HG03354 (cell line): Measurements from ENCODE around the gene SYT12.

ENCODE experiments used
- ATAC-seq: cut with Tn5 transposase; IDR thresholded peaks from one replicate; pipeline ENCODE4 v1.9.1; 2021; ENCODE audit warnings: mild to moderate bottlenecking; ENCODE audit not compliant: unreplicated experiment, poor library complexity, severe bottlenecking

The SYT12 gene

GRCh38 chr11:67083786-67084366, 60.9 kb downstream of the SYT12 start:
- ATAC-seq, result no peak

GRCh38 chr11:67085617-67086016, 62.7 kb downstream of the SYT12 start:
- ATAC-seq, result no peak

GRCh38 chr11:67090717-67091116, 67.8 kb downstream of the SYT12 start:
- no peak for ATAC-seq

- no peak for ATAC-seq
Measured at GRCh38 chr11:67095214-67095507, 72.2 kb downstream of the SYT12 start.

GRCh38 chr11:67098799-67099429, 76.0 kb downstream of the SYT12 start:
- no peak for ATAC-seq

GRCh38 chr11:67099831-67100324, 76.9 kb downstream of the SYT12 start:
- ATAC-seq, result no peak
